ENCODE results near the gene STK33.

The STK33 gene

GRCh38 chr11:8573777-8574176 is 20.3 kb downstream of the STK33 start:
- FAIRE-seq: no peak
- no peak for TF ChIP-seq CTCF (IDR thresholded peaks at IDR 0.05; ENCODE audit: insufficient read depth, missing control alignments)
- DNase-seq (ENCODE audit: insufficient read length, low spot score): no peak

GRCh38 chr11:8567602-8568198 is 26.3 kb downstream of the STK33 start:
- FAIRE-seq (no peak), DNase-seq (ENCODE audit: insufficient read length, low spot score) (no peak)
- TF ChIP-seq CTCF (IDR thresholded peaks at IDR 0.05; ENCODE audit: insufficient read depth, missing control alignments): no peak

- peak; percentile 63 for TF ChIP-seq CTCF (IDR thresholded peaks at IDR 0.05; ENCODE audit: insufficient read depth, missing control alignments)
- FAIRE-seq: no peak
- no peak for DNase-seq (ENCODE audit: insufficient read length, low spot score)
Measured at GRCh38 chr11:8566613-8567210, 27.3 kb downstream of the STK33 start.

DNA sequence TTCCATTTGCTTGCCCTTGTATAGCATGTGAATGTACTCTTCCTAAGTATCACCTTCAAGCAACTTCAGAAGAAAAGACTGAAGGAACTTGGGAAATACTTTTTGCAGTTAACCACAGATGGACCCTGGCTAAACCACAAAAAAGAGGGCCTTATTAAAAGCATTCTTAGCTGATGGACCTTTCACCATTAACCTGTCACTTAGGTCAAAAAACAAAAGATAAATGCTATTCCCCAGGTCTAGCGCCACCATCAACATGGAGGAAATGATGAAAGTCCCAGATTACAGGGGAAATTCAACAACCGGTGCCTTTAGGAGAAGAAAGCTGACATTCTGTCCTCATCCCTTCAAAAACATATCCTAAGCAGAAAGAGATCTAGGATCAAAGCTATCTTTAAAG is 29.5 kb downstream of the STK33 start:
- DNase-seq (ENCODE audit: insufficient read length, low spot score) (no peak), FAIRE-seq (no peak)
- TF ChIP-seq CTCF (IDR thresholded peaks at IDR 0.05; ENCODE audit: insufficient read depth, missing control alignments): no peak

- TF ChIP-seq CTCF (IDR thresholded peaks at IDR 0.05; ENCODE audit: insufficient read depth, missing control alignments): no peak
- peak; percentile 25 for FAIRE-seq
- no peak for DNase-seq (ENCODE audit: insufficient read length, low spot score)
Measured at GRCh38 chr11:8561461-8561860, 32.6 kb downstream of the STK33 start.

GRCh38 chr11:8558436-8558835 is 35.6 kb downstream of the STK33 start:
- TF ChIP-seq CTCF (IDR thresholded peaks at IDR 0.05; ENCODE audit: insufficient read depth, missing control alignments): no peak
- FAIRE-seq: peak; percentile 83
- no peak for DNase-seq (ENCODE audit: insufficient read length, low spot score)

DNA sequence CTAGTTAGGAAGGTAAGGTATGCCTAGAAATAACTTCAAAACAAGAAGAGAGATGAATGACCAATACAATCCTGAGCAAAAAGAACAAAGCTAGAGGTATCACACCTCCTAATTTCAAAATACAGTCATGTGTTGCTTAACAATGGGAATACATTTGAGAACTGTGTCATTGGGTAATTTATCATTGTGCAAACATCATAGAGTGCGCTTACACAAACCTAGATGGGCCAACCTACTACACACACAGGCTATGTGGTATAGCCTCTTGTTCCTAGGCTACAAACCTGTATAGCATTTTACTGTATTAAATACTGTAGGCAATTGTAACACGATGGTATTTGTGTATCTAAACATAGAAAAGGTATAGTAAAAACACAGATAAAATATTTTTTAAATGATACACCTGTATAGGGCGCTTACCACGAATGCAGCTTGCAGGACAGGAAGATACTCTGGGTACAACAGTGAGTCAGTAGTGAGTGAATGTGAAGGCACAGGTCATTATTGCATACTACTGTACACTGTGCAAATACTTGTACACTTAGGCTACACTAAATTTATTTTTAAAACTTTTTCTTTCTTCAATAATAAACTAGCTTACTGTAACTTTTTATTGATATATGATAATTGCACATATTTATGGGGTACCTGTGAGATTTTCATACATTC is 48.2 kb downstream of the STK33 start:
- no peak for TF ChIP-seq CTCF (IDR thresholded peaks at IDR 0.05; ENCODE audit: insufficient read depth, missing control alignments)
- FAIRE-seq (no peak), DNase-seq (ENCODE audit: insufficient read length, low spot score) (no peak)
